ENCODE results near the gene PIANP. TPM values are rescaled to one million over a fixed set of nuclear protein-coding genes. Genes with fewer than 3 reads are reported as not detected.
"Not testable (repeated sequence)": the region's sequence is repeated elsewhere in the genome, so short reads cannot be mapped to it uniquely, and the experiment has no call there.

Gene PIANP
- total RNA-seq, 1 experiment from 2014 or later = 0.48 TPM

DNA sequence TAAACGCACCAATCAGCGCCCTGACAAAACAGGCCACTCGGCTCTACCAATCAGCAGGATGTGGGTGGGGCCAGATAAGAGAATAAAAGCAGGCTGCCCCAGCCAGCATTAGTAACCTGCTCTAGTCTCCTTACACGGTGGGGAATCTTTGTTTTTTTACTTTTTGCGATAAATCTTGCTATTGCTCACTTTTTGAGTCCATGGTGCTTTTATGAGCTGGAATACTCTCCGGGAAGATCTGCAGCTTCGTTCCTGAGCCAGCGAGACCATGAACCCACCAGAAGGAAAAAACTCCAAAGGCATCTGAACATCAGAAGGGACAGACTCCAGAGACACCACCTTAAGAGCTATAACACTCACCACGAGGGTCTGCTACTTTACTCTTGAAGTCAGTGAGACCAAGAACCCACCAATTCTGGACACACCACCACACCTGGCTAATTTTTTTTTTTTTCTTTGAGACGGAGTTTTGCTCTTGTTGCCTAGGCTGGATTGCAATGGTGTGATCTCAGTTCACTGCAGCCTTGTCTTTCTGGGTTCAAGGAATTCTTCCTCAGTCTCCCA, 16.3 kb upstream of the PIANP start:
- POLR2A ChIA-PET = no interaction called here
- Mint-ChIP-seq H3K27me3 (ENCODE audit: insufficient read depth, unreplicated experiment) (no peaks in the 10 kb centered on the region), H3K4me3 (ENCODE audit: unreplicated experiment) (no peak overlapping the region), H3K4me1 (ENCODE audit: low read depth, unreplicated experiment) (no peaks in the 10 kb centered on the region), H3K9me3 (ENCODE audit: unreplicated experiment) (no peaks in the 10 kb centered on the region), H3K36me3 (ENCODE audit: insufficient read depth, unreplicated experiment) (no peaks in the 10 kb centered on the region), H3K27ac (ENCODE audit: unreplicated experiment) (no peak overlapping the region)
- H3K27me3 ChIP-seq (replicated peaks; ENCODE audit: control insufficient read depth, insufficient read depth, low read length) = no peaks in the 10 kb centered on the region
- H3K4me1 ChIP-seq = no peaks in the 10 kb centered on the region
- TF ChIP-seq, protein P1, sequence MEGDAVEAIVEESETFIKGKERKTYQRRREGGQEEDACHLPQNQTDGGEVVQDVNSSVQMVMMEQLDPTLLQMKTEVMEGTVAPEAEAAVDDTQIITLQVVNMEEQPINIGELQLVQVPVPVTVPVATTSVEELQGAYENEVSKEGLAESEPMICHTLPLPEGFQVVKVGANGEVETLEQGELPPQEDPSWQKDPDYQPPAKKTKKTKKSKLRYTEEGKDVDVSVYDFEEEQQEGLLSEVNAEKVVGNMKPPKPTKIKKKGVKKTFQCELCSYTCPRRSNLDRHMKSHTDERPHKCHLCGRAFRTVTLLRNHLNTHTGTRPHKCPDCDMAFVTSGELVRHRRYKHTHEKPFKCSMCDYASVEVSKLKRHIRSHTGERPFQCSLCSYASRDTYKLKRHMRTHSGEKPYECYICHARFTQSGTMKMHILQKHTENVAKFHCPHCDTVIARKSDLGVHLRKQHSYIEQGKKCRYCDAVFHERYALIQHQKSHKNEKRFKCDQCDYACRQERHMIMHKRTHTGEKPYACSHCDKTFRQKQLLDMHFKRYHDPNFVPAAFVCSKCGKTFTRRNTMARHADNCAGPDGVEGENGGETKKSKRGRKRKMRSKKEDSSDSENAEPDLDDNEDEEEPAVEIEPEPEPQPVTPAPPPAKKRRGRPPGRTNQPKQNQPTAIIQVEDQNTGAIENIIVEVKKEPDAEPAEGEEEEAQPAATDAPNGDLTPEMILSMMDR (IDR thresholded peaks at IDR 0.05; ENCODE audit: insufficient read depth in 1 of 2, low read depth in 1 of 2, low read length in 1 of 2, severe bottlenecking in 1 of 2, unreplicated experiment in 1 of 2) = no peak
- intact Hi-C loops (cut with micrococcal nuclease; ENCODE audit: unreplicated experiment) = no loop called here
- H3K36me3 ChIP-seq (ENCODE audit: control insufficient read depth, insufficient read depth, low read length) = no peaks in the 10 kb centered on the region
- H3K4me3 ChIP-seq (ENCODE audit: low read depth, low read length) = no peak overlapping the region
- no peak for DNase-seq
- CTCF ChIA-PET = no interaction called here
- 0 out of 2 replicates have a peak, but pooled peaks cover 8% of the 10 kb centered on the region for H3K9me3 ChIP-seq
- TSS peak; percentile 98 for BruUV-seq (replicated peaks)

DNA sequence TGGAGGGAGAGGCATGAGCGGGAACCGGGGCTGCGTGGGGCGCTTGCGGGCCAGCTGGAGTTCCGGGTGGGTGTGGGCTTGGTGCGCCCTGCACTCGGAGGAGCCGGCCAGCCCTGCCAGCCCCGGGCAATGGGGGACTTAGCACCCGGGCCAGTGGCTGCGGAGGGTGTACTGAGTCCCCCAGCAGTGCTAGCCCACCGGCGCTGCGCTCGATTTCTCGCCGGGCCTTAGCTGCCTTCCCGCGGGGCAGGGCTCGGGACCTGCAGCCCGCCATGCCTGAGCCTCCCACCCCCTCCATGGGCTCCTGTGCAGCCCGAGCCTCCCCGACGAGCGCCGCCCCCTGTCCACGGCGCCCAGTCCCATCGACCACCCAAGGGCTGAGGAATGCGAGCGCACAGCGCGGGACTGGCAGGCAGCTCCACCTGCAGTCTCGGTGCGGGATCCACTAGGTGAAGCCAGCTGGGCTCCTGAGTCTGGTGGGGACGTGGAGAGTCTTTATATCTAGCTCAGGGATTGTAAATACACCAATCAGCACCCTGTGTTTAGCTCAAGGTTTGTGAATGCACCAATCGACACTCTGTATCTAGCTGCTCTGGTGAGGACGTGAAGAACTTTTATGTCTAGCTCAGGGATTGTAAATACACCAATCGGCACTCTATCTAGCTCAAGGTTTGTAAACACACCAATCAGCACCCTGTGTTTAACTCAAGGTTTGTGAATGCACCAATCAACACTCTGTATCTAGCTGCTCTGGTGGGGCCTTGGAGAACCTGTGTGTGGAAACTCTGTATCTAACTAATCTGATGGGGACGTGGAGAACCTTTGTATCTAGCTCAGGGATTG, 15.6 kb upstream of the PIANP start:
- BruUV-seq (replicated peaks); H3K36me3 Mint-ChIP-seq (ENCODE audit: insufficient read depth, unreplicated experiment); H3K4me1 ChIP-seq; H3K27ac Mint-ChIP-seq (ENCODE audit: unreplicated experiment); POLR2A ChIA-PET; intact Hi-C loops (cut with micrococcal nuclease; ENCODE audit: unreplicated experiment); H3K27me3 ChIP-seq (replicated peaks; ENCODE audit: control insufficient read depth, insufficient read depth, low read length); H3K4me1 Mint-ChIP-seq (ENCODE audit: low read depth, unreplicated experiment); H3K36me3 ChIP-seq (ENCODE audit: control insufficient read depth, insufficient read depth, low read length); H3K27me3 Mint-ChIP-seq (ENCODE audit: insufficient read depth, unreplicated experiment); H3K4me3 ChIP-seq (ENCODE audit: low read depth, low read length); H3K9me3 Mint-ChIP-seq (ENCODE audit: unreplicated experiment); H3K9me3 ChIP-seq; H3K4me3 Mint-ChIP-seq (ENCODE audit: unreplicated experiment); DNase-seq: not testable (repeated sequence)
- CTCF ChIA-PET = interaction anchor here (0.6 kb wide), 1 partner anchor 121 kb away, joined by 3 read pairs; no protein-coding TSS in a partner anchor

DNA sequence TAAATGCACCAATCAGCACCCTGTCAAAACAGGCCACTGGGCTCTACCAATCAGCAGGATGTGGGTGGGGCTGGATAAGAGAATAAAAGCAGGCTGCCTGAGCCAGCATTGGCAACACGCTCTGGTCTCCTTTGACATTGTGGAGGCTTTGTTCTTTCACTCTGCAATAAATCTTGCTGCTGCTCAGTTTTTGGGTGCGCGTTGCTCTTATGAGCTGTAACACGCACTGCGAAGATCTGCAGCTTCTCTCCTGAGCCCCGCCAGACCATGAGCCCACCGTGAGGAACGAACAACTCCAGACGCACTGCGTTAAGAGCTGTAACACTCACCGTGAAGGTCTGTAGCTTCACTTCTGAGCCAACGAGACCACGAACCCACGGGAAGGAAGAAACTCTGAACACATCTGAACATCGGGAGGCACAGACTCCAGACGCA, 8.4 kb upstream of the PIANP start:
- no peaks in the 10 kb centered on the region for H3K9me3 ChIP-seq
- peaks cover 7% of the 10 kb centered on the region for H3K36me3 Mint-ChIP-seq (ENCODE audit: insufficient read depth, unreplicated experiment)
- no peaks in the 10 kb centered on the region for H3K9me3 Mint-ChIP-seq (ENCODE audit: unreplicated experiment)
- H3K4me3 Mint-ChIP-seq (ENCODE audit: unreplicated experiment) = no peak overlapping the region
- intact Hi-C loops (cut with micrococcal nuclease; ENCODE audit: unreplicated experiment) = no loop called here
- H3K27me3 Mint-ChIP-seq (ENCODE audit: insufficient read depth, unreplicated experiment) = peaks cover 4% of the 10 kb centered on the region
- no peaks in the 10 kb centered on the region for H3K27me3 ChIP-seq (replicated peaks; ENCODE audit: control insufficient read depth, insufficient read depth, low read length)
- H3K4me1 Mint-ChIP-seq (ENCODE audit: low read depth, unreplicated experiment) = no peaks in the 10 kb centered on the region
- no peaks in the 10 kb centered on the region for H3K36me3 ChIP-seq (ENCODE audit: control insufficient read depth, insufficient read depth, low read length)
- no peak overlapping the region for H3K4me3 ChIP-seq (ENCODE audit: low read depth, low read length)
- DNase-seq = no peak
- ChIA-PET CTCF (no interaction called here), POLR2A (no interaction called here)
- no peaks in the 10 kb centered on the region for H3K4me1 ChIP-seq
- no TSS peak for BruUV-seq (replicated peaks)
- TF ChIP-seq, protein P1 (IDR thresholded peaks at IDR 0.05; ENCODE audit: insufficient read depth in 1 of 2, low read depth in 1 of 2, low read length in 1 of 2, severe bottlenecking in 1 of 2, unreplicated experiment in 1 of 2) = no peak
- H3K27ac Mint-ChIP-seq (ENCODE audit: unreplicated experiment) = no peak overlapping the region

DNA sequence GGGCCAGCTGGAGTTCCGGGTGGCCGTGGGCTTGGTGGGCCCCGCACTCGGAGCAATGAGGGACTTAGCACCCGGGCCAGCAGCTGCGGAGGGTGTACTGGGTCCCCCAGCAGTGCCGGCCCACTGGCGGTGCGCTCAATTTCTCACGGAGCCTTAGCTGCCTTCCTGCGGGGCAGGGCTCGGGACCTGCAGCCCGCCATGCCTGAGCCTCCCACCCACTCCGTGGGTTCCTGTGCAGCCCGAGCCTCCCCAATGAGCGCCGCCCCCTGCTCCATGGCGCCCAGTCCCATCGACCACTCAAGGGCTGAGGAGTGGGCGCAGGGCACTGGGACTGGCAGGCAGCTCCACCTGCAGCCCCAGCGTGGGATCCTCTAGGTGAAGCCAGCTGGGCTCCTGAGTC, 7.7 kb upstream of the PIANP start:
- intact Hi-C loops (cut with micrococcal nuclease; ENCODE audit: unreplicated experiment); H3K9me3 ChIP-seq; H3K27me3 Mint-ChIP-seq (ENCODE audit: insufficient read depth, unreplicated experiment); H3K9me3 Mint-ChIP-seq (ENCODE audit: unreplicated experiment); CTCF ChIA-PET; H3K4me1 ChIP-seq; POLR2A ChIA-PET; DNase-seq; H3K4me3 ChIP-seq (ENCODE audit: low read depth, low read length); H3K36me3 ChIP-seq (ENCODE audit: control insufficient read depth, insufficient read depth, low read length); H3K36me3 Mint-ChIP-seq (ENCODE audit: insufficient read depth, unreplicated experiment); H3K4me3 Mint-ChIP-seq (ENCODE audit: unreplicated experiment); H3K27ac Mint-ChIP-seq (ENCODE audit: unreplicated experiment); H3K27me3 ChIP-seq (replicated peaks; ENCODE audit: control insufficient read depth, insufficient read depth, low read length); BruUV-seq (replicated peaks); H3K4me1 Mint-ChIP-seq (ENCODE audit: low read depth, unreplicated experiment): not testable (repeated sequence)
